HepG2 (cell line): ENCODE measurements around the gene PRR35. TPM values are rescaled to one million over a fixed set of nuclear protein-coding genes. Genes with fewer than 3 reads are reported as not detected.

Experiments used
- ATAC-seq: fragments of 200-7000 bp; cut with Tn5 transposase; 3 replicates; pipeline ENCODE4 v1.9.1; 2020; ENCODE audit warnings: mild to moderate bottlenecking, moderate library complexity
- Bru-seq: library from RNA; stranded (reverse); fragments of 400-500 nt; gene quantifications from one replicate; lab custom pipeline; 2021; lab: Mats Ljungman, UMichigan
- BruChase-seq, 2 experiments: library from RNA; stranded (reverse); fragments of 400-500 nt; gene quantifications; one replicate each; lab custom pipeline; 2021; lab: Mats Ljungman, UMichigan
- BruUV-seq: library from RNA; stranded (reverse); fragments of 400-500 nt; replicated peaks from 2 replicates; lab custom pipeline; 2021; lab: Mats Ljungman, UMichigan
- CTCF ChIA-PET: fragments of 300-600 bp; formaldehyde crosslinking; extraction: SDS; loops from one replicate; lab custom pipeline; 2021; ENCODE audit warnings: low total read pairs, inconsistent platforms, low intra/inter-chr PET ratio; lab: Yijun Ruan, JAX
- POLR2A ChIA-PET: fragments of 350-600 bp; sonication (Branson Sonifier 250); formaldehyde crosslinking; loops from one replicate; lab custom pipeline; 2020; ENCODE audit warnings: antibody characterized with exemption, inconsistent platforms; lab: Yijun Ruan, JAX
- DNase-seq: peaks from one replicate; pipeline ENCODE4 v3.0.0-alpha.2; 2015; ENCODE audit warnings: low spot score
- FAIRE-seq: peaks from 3 replicates; lab custom pipeline; 2011; peaks lifted over from hg19 to GRCh38; lab: Jason Lieb, UNC
- H2AFZ ChIP-seq: one replicate; pipeline ENCODE4 v1.6.1; 2011; ENCODE audit warnings: low read length, inconsistent platforms
- H3K27ac ChIP-seq: fragments of 300-600 bp; 3 replicates; pipeline ENCODE4 v1.8.0; 2011; ENCODE audit warnings: mixed run types, mild to moderate bottlenecking, mixed read lengths, low read length, inconsistent platforms; ENCODE audit not compliant: insufficient read depth; ENCODE audit errors: extremely low read length
- H3K27me3 ChIP-seq, 2 experiments: fragments of 200-600 bp in 1 of 2; 2 replicates in 1 of 2; 3 replicates in 1 of 2; pipeline versions ENCODE4 v1.6.0 to v1.8.0; 2011; ENCODE audit warnings: low read length in 2 of 2, mild to moderate bottlenecking in 2 of 2, moderate library complexity in 2 of 2, inconsistent platforms in 1 of 2; ENCODE audit not compliant: insufficient read depth in 2 of 2, control insufficient read depth in 1 of 2
- H3K36me3 ChIP-seq, 2 experiments: fragments of 200-600 bp in 1 of 2; replicated peaks in 1 of 2; 2 replicates in 1 of 2; 3 replicates in 1 of 2; pipeline versions ENCODE4 v1.5.1 to v1.8.0; 2011; ENCODE audit warnings: low read length in 2 of 2, inconsistent platforms in 1 of 2; ENCODE audit not compliant: insufficient read depth in 2 of 2, control insufficient read depth in 1 of 2
- H3K4me1 ChIP-seq: 2 replicates; pipeline ENCODE4 v1.5.1; 2012; ENCODE audit warnings: low read length, inconsistent platforms; ENCODE audit not compliant: insufficient read depth
- H3K4me2 ChIP-seq: 2 replicates; pipeline ENCODE4 v1.6.0; 2011; ENCODE audit warnings: low read depth, low read length, inconsistent platforms
- H3K4me3 ChIP-seq, 3 experiments: fragments of 200-600 bp in 1 of 3; sonication (generic), shearing (Covaris generic) in 1 of 3; replicated peaks in 1 of 3; 2 replicates each; pipeline ENCODE4 v1.5.1; 2011 to 2016; ENCODE audit warnings: low read length in 3 of 3, inconsistent platforms in 2 of 3, low read depth in 2 of 3, mild to moderate bottlenecking in 2 of 3, control low read depth in 1 of 3, mixed read lengths in 1 of 3; ENCODE audit not compliant: insufficient read depth in 1 of 3
- H3K79me2 ChIP-seq: one replicate; pipeline ENCODE4 v1.6.1; 2011; ENCODE audit warnings: low read length, inconsistent platforms; ENCODE audit not compliant: insufficient read depth
- H3K9ac ChIP-seq: 2 replicates; pipeline ENCODE4 v1.6.0; 2011; ENCODE audit warnings: mild to moderate bottlenecking, low read depth, low read length, inconsistent platforms; ENCODE audit not compliant: insufficient read depth
- H3K9me3 ChIP-seq: 2 replicates; pipeline ENCODE4 v1.5.1; 2012; ENCODE audit warnings: mild to moderate bottlenecking, low read length
- H4K20me1 ChIP-seq: 2 replicates; pipeline ENCODE4 v1.6.0; 2011; ENCODE audit warnings: inconsistent platforms, mild to moderate bottlenecking, low read length, moderate library complexity; ENCODE audit not compliant: insufficient read depth
- ARID3A ChIP-seq: IDR thresholded peaks from 2 replicates; pipeline ENCODE4 v1.6.1; 2012; ENCODE audit warnings: low read depth, low read length, improper control_type of control experiment
- CHCHD3 ChIP-seq: sonication (generic); formaldehyde crosslinking; IDR thresholded peaks from 2 replicates; pipeline ENCODE4 v1.8.0; 2022; ENCODE audit warnings: mild to moderate bottlenecking, missing genetic modification reagents, moderate library complexity
- HNRNPLL ChIP-seq: fragments of 200-400 bp; formaldehyde crosslinking; IDR thresholded peaks from 2 replicates; pipeline ENCODE4 v1.6.1; 2017; ENCODE audit warnings: mild to moderate bottlenecking, low read depth, low read length; ENCODE audit not compliant: poor library complexity, severe bottlenecking
- LCORL ChIP-seq, 2 experiments: fragments of 450-650 bp in 1 of 2; sonication (generic) in 1 of 2; formaldehyde crosslinking in 1 of 2; IDR thresholded peaks; 2 replicates each; pipeline versions ENCODE4 v1.5.0 to v1.6.1; 2017 to 2020; ENCODE audit warnings: antibody characterized with exemption in 1 of 2, missing genetic modification reagents in 1 of 2
- NFE2L1 ChIP-seq: sonication (generic); formaldehyde crosslinking; IDR thresholded peaks from 2 replicates; pipeline ENCODE4 v1.4.0; 2020; ENCODE audit warnings: missing genetic modification reagents, mild to moderate bottlenecking, borderline replicate concordance
- SMARCC2 ChIP-seq: fragments of 450-650 bp; IDR thresholded peaks from 2 replicates; pipeline ENCODE4 v1.6.1; 2017; ENCODE audit warnings: antibody characterized with exemption, mild to moderate bottlenecking
- ZNF263 ChIP-seq: sonication (generic); formaldehyde crosslinking; IDR thresholded peaks from 2 replicates; pipeline ENCODE4 v1.4.0; 2020; ENCODE audit warnings: missing genetic modification reagents
- ZNF570 ChIP-seq: sonication (generic); formaldehyde crosslinking; IDR thresholded peaks from 2 replicates; pipeline ENCODE4 v1.4.0; 2020; ENCODE audit warnings: mild to moderate bottlenecking, missing genetic modification reagents, borderline replicate concordance
- ZNF674 ChIP-seq: sonication (generic); formaldehyde crosslinking; IDR thresholded peaks from 2 replicates; pipeline ENCODE4 v1.5.0; 2020; ENCODE audit warnings: low read depth, mild to moderate bottlenecking, missing genetic modification reagents
- ZNF777 ChIP-seq: sonication (generic); formaldehyde crosslinking; IDR thresholded peaks from 2 replicates; pipeline ENCODE4 v1.4.0; 2020; ENCODE audit warnings: missing genetic modification reagents
- WGBS: methylation state at CpG from one replicate; pipeline ENCODE4 v1.1.6; 2017; ENCODE audit warnings: low lambda C conversion rate; 5-methylcytosine and 5-hydroxymethylcytosine counted together
- in situ Hi-C: cut with HindIII; loops from 2 replicates; pipeline ENCODE4 v1.10.0; 2017; ENCODE audit warnings: low pct_unique_long_range_greater_than_20kb; ENCODE audit not compliant: extremely low pct_ligation_motif_present
- intact Hi-C: fragments of 100-400 bp; cut with micrococcal nuclease; formaldehyde crosslinking; loops from one replicate; pipeline ENCODE4 v1.10.0; 2022; ENCODE audit not compliant: unreplicated experiment
- long read RNA-seq, 2 experiments: library from RNA in 1 of 2; library from polyadenylated mRNA in 1 of 2; stranded (forward) in 1 of 2; unstranded in 1 of 2; transcript quantifications; one replicate each; pipeline ENCODE4 v2.0.0, GENCODE V29; 2019 to 2022
- polyA minus RNA-seq, 3 experiments: library from RNA; depleted of rRNA, polyadenylated mRNA; stranded (reverse); fragments of >200 nt; gene quantifications; 2 replicates each; pipeline ENCODE4 v1.2.3, GENCODE V29; 2011; ENCODE audit warnings: low replicate concordance in 1 of 3
- polyA plus RNA-seq, 8 experiments: library from polyadenylated mRNA; depleted of rRNA in 3 of 8; stranded (reverse) in 7 of 8; unstranded in 1 of 8; fragments of >200 nt; fragmentation: Illumina TruSeq in 4 of 8; extraction: Trizol in 4 of 8; gene quantifications; 2 replicates each; pipeline versions ENCODE4 v1.2.1 to v1.2.3, GENCODE V29; 2011 to 2016; ENCODE audit warnings: low read depth in 4 of 8, missing spikeins in 1 of 8, mixed read lengths in 1 of 8; ENCODE audit not compliant: insufficient read depth in 1 of 8
- total RNA-seq, 5 experiments: library from RNA; depleted of rRNA; stranded (reverse); fragments of >200 nt; fragmentation: Illumina TruSeq; extraction: Trizol; gene quantifications; 2 replicates each; pipeline ENCODE4 v1.2.3, GENCODE V29; 2016; ENCODE audit warnings: low read depth in 1 of 5
- TF ChIP-seq, protein P1 (sequence below): sonication (generic); formaldehyde crosslinking; IDR thresholded peaks from 2 replicates; pipeline ENCODE4 v1.9.0; 2021; ENCODE audit warnings: missing genetic modification reagents, borderline replicate concordance
- TF ChIP-seq, protein P2 (sequence below): sonication (generic); formaldehyde crosslinking; IDR thresholded peaks from 2 replicates; pipeline ENCODE4 v1.4.0; 2020; ENCODE audit warnings: missing genetic modification reagents

Gene PRR35
- 0.07 TPM in 1 of 2 replicates, not detected in the other for total RNA-seq (2016; rRNA removed; fragmentation: Illumina TruSeq; extraction: Trizol)
- total RNA-seq (2016; cell fraction: cytosol; rRNA removed; fragmentation: Illumina TruSeq; extraction: Trizol; ENCODE audit: low read depth), result not detected in 2 replicates
- not detected in 2 replicates for total RNA-seq (2016; cell fraction: insoluble cytoplasmic fraction; rRNA removed; fragmentation: Illumina TruSeq; extraction: Trizol)
- not detected in 2 replicates for total RNA-seq (2016; cell fraction: membrane; rRNA removed; fragmentation: Illumina TruSeq; extraction: Trizol)
- not detected in 2 replicates for total RNA-seq (2016; cell fraction: nucleus; rRNA removed; fragmentation: Illumina TruSeq; extraction: Trizol)
- polyA plus RNA-seq (2011; rRNA removed), result 0.16 and 0.38 TPM in 2 replicates
- polyA plus RNA-seq (2011; cell fraction: cytosol; rRNA removed), result 0.23 and 0.28 TPM in 2 replicates
- 0.81 and 1.2 TPM in 2 replicates for polyA plus RNA-seq (2011; cell fraction: nucleus; rRNA removed)
- 0.63 and 0.74 TPM in 2 replicates for polyA plus RNA-seq (2012)
- polyA plus RNA-seq (2016; cell fraction: cytosol; fragmentation: Illumina TruSeq; extraction: Trizol; ENCODE audit: low read depth), result not detected in 2 replicates
- polyA plus RNA-seq (2016; cell fraction: insoluble cytoplasmic fraction; fragmentation: Illumina TruSeq; extraction: Trizol; ENCODE audit: low read depth), result not detected in 2 replicates
- not detected in 2 replicates for polyA plus RNA-seq (2016; cell fraction: membrane; fragmentation: Illumina TruSeq; extraction: Trizol; ENCODE audit: low read depth)
- not detected in 2 replicates for polyA plus RNA-seq (2016; cell fraction: nucleus; fragmentation: Illumina TruSeq; extraction: Trizol; ENCODE audit: insufficient read depth, low read depth)
- polyA minus RNA-seq (2011; rRNA and poly(A)+ RNA removed; ENCODE audit: low replicate concordance), result 0.12 TPM in 1 of 2 replicates, not detected in the other
- 0.35 and 0.40 TPM in 2 replicates for polyA minus RNA-seq (2011; cell fraction: cytosol; rRNA and poly(A)+ RNA removed)
- polyA minus RNA-seq (2011; cell fraction: nucleus; rRNA and poly(A)+ RNA removed), result not detected in 2 replicates
- percentile 16 among the genes with signal in this experiment for Bru-seq, nascent RNA
- not detected for BruChase-seq, experiment 1, labeled RNA remaining after a 6-hour chase
- percentile 16 among the genes with signal in this experiment for BruChase-seq, experiment 2, labeled RNA remaining after a 2-hour chase
- long read RNA-seq, experiment 1, partial matches to known transcripts, result 0 of 1 reads
- long read RNA-seq, experiment 1, other reads (novel, unspliced or antisense), result 1 of 1 reads
- long read RNA-seq, experiment 2, partial matches to known transcripts, result 1 of 4 reads
- long read RNA-seq, experiment 2, other reads (novel, unspliced or antisense), result 3 of 4 reads

DNA sequence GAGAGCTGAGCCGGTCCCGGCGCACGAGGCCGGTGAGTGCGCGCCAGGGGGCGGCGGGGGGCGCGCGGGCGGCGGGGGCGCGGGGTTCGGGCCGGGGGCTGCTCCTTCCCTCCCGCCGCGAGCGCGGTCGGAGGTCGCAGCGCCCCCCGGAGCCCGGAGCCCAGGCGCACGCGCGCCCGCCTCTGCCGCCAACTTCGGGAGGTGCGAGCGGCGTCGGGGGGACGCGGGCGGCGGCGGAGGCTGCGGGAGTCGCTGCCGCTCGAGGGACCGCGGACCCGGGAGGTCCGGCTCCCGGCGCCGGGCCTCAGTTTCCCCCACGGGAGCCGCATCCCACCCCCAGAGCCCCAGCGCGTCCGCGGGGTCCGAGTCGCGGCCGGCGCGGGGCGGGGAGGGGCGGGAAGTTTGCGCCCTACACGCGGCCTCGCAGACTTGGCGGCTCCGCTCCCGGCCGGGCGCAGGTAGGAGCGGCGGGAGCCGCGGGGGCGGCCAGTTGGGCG is at the start of gene PRR35:
Gene PRR35 (plus strand): TSS at position 191 of the 497 bp plus-strand sequence. CDS start 2,901 bp downstream, outside the sequence.
- Histone ChIP-seq H3K4me1 (peaks cover 72% of the 10 kb centered on the region), H2AFZ (no peak within 1 kb of the TSS), H3K79me2 (no peaks in the 10 kb centered on the region), H3K4me2 (peak within 1 kb of the TSS; percentile 85), H4K20me1 (no peaks in the 10 kb centered on the region), H3K27me3 (peaks cover 16 to 55% of the 10 kb centered on the region in 2 experiments), H3K4me3 (peak within 1 kb of the TSS; percentile 25 to 67 (median 25)), H3K36me3 (no peaks in the 10 kb centered on the region), H3K9ac (peak within 1 kb of the TSS; percentile 49; the same call in 1 of the 2 replicates), H3K9me3 (no peaks in the 10 kb centered on the region), H3K27ac (no peak within 1 kb of the TSS)
- WGBS, result no CpG with 5 or more reads among the region's 84 CpGs
- ChIA-PET POLR2A (interaction anchor here (0.5 kb wide), 1 partner anchor 861 kb away, joined by 3 read pairs; no protein-coding TSS in a partner anchor), CTCF (no interaction called here)
- FAIRE-seq (no peak), ATAC-seq (no peak), DNase-seq (no peak)
- in situ Hi-C loops, result no loop called here
- intact Hi-C loops, result no loop called here
- no TSS peak for BruUV-seq
- TF ChIP-seq, protein P1, sequence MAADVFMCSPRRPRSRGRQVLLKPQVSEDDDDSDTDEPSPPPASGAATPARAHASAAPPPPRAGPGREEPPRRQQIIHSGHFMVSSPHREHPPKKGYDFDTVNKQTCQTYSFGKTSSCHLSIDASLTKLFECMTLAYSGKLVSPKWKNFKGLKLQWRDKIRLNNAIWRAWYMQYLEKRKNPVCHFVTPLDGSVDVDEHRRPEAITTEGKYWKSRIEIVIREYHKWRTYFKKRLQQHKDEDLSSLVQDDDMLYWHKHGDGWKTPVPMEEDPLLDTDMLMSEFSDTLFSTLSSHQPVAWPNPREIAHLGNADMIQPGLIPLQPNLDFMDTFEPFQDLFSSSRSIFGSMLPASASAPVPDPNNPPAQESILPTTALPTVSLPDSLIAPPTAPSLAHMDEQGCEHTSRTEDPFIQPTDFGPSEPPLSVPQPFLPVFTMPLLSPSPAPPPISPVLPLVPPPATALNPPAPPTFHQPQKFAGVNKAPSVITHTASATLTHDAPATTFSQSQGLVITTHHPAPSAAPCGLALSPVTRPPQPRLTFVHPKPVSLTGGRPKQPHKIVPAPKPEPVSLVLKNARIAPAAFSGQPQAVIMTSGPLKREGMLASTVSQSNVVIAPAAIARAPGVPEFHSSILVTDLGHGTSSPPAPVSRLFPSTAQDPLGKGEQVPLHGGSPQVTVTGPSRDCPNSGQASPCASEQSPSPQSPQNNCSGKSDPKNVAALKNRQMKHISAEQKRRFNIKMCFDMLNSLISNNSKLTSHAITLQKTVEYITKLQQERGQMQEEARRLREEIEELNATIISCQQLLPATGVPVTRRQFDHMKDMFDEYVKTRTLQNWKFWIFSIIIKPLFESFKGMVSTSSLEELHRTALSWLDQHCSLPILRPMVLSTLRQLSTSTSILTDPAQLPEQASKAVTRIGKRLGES (CRISPR knock-in tag), result no peak
- no peak for TF ChIP-seq ARID3A
- TF ChIP-seq NFE2L1, result no peak
- TF ChIP-seq SMARCC2, result no peak
- no peak for TF ChIP-seq ZNF263 (CRISPR knock-in tag)
- peak; percentile 21 for TF ChIP-seq HNRNPLL
- no peak for TF ChIP-seq CHCHD3 (CRISPR knock-in tag)
- TF ChIP-seq ZNF674 (CRISPR knock-in tag), result no peak
- TF ChIP-seq, protein P2, sequence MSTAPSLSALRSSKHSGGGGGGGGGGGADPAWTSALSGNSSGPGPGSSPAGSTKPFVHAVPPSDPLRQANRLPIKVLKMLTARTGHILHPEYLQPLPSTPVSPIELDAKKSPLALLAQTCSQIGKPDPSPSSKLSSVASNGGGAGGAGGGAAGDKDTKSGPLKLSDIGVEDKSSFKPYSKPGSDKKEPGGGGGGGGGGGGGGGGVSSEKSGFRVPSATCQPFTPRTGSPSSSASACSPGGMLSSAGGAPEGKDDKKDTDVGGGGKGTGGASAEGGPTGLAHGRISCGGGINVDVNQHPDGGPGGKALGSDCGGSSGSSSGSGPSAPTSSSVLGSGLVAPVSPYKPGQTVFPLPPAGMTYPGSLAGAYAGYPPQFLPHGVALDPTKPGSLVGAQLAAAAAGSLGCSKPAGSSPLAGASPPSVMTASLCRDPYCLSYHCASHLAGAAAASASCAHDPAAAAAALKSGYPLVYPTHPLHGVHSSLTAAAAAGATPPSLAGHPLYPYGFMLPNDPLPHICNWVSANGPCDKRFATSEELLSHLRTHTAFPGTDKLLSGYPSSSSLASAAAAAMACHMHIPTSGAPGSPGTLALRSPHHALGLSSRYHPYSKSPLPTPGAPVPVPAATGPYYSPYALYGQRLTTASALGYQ (CRISPR knock-in tag), result no peak
- peak; percentile 84 for TF ChIP-seq ZNF777 (CRISPR knock-in tag)
- TF ChIP-seq ZNF570 (CRISPR knock-in tag), result no peak
- TF ChIP-seq LCORL (IDR thresholded peaks at IDR 0.05), result no peak
- TF ChIP-seq LCORL (CRISPR knock-in tag; IDR thresholded peaks at IDR 0.05), result no peak
